Caco-2 (cell line): ENCODE data around the gene ZNF710. TPM values are rescaled to one million over a fixed set of nuclear protein-coding genes. Genes with fewer than 3 reads are reported as not detected.

Experiments used
- BruUV-seq: library from RNA; stranded (reverse); fragments of 400-500 nt; replicated peaks from 2 replicates; lab custom pipeline; 2021; lab: Mats Ljungman, UMichigan
- CTCF ChIA-PET: fragments of 300-600 bp; sonication (Branson Sonifier 250); formaldehyde crosslinking; loops from one replicate; lab custom pipeline; 2022; ENCODE audit warnings: antibody characterized with exemption; lab: Charles Lee
- POLR2A ChIA-PET: fragments of 300-600 bp; sonication (Branson Sonifier 250); formaldehyde crosslinking; loops from one replicate; lab custom pipeline; 2022; ENCODE audit warnings: antibody characterized with exemption; lab: Charles Lee
- DNase-seq, 2 experiments: peaks; one replicate each; pipeline versions ENCODE4 v3.0.0 to v3.0.0-alpha.2; 2020 to 2022
- H3K27me3 ChIP-seq: replicated peaks from 2 replicates; pipeline ENCODE4 v1.6.0; 2011; ENCODE audit warnings: low read length; ENCODE audit not compliant: control insufficient read depth, insufficient read depth
- H3K36me3 ChIP-seq: 2 replicates; pipeline ENCODE4 v1.5.1; 2011; ENCODE audit warnings: low read length; ENCODE audit not compliant: control insufficient read depth, insufficient read depth
- H3K4me1 ChIP-seq: fragments of 250-450 bp; sonication (Bioruptor Pico); 2 replicates; pipeline ENCODE4 v1.5.1; 2020; ENCODE audit warnings: mild to moderate bottlenecking
- H3K4me3 ChIP-seq: 2 replicates; pipeline ENCODE4 v1.5.1; 2011; ENCODE audit warnings: low read depth, mild to moderate bottlenecking, control low read depth, low read length
- H3K9me3 ChIP-seq: fragments of 250-450 bp; sonication (Bioruptor Pico); 2 replicates; pipeline ENCODE4 v1.5.1; 2020; ENCODE audit warnings: mild to moderate bottlenecking, moderate library complexity
- H3K27ac Mint-ChIP-seq: one replicate; pipeline ENCODE4 v1.8.0; 2022; ENCODE audit warnings: mixed read lengths; ENCODE audit not compliant: unreplicated experiment
- H3K27me3 Mint-ChIP-seq: one replicate; pipeline ENCODE4 v1.8.0; 2022; ENCODE audit warnings: mixed read lengths; ENCODE audit not compliant: insufficient read depth, unreplicated experiment
- H3K36me3 Mint-ChIP-seq: one replicate; pipeline ENCODE4 v1.8.0; 2022; ENCODE audit warnings: mild to moderate bottlenecking, mixed read lengths; ENCODE audit not compliant: insufficient read depth, unreplicated experiment
- H3K4me1 Mint-ChIP-seq: one replicate; pipeline ENCODE4 v1.8.0; 2022; ENCODE audit warnings: low read depth, mixed read lengths; ENCODE audit not compliant: unreplicated experiment
- H3K4me3 Mint-ChIP-seq: one replicate; pipeline ENCODE4 v1.8.0; 2022; ENCODE audit warnings: mild to moderate bottlenecking, moderate library complexity, mixed read lengths; ENCODE audit not compliant: unreplicated experiment
- H3K9me3 Mint-ChIP-seq: one replicate; pipeline ENCODE4 v1.8.0; 2022; ENCODE audit warnings: mixed read lengths; ENCODE audit not compliant: unreplicated experiment
- CTCF ChIP-seq, 2 experiments: fragments of 200-600 bp in 1 of 2; IDR thresholded peaks; 1 replicate in 1 of 2; 2 replicates in 1 of 2; pipeline versions ENCODE4 v1.5.1 to v1.8.0; 2011 to 2022; ENCODE audit warnings: antibody characterized with exemption in 1 of 2, control low read depth in 1 of 2, inconsistent platforms in 1 of 2, low read depth in 1 of 2, low read length in 1 of 2, mild to moderate bottlenecking in 1 of 2, moderate library complexity in 1 of 2; ENCODE audit not compliant: insufficient read depth in 1 of 2, severe bottlenecking in 1 of 2, unreplicated experiment in 1 of 2
- intact Hi-C: fragments of 100-400 bp; cut with micrococcal nuclease; formaldehyde crosslinking; loops from one replicate; pipeline ENCODE4 v1.10.0; 2022; ENCODE audit not compliant: unreplicated experiment
- total RNA-seq: library from RNA; stranded (reverse); gene quantifications from 2 replicates; pipeline ENCODE4 v1.2.3, GENCODE V29; 2022

The ZNF710 gene
- total RNA-seq, 1 experiment from 2014 or later, result 21.4 TPM

DNA sequence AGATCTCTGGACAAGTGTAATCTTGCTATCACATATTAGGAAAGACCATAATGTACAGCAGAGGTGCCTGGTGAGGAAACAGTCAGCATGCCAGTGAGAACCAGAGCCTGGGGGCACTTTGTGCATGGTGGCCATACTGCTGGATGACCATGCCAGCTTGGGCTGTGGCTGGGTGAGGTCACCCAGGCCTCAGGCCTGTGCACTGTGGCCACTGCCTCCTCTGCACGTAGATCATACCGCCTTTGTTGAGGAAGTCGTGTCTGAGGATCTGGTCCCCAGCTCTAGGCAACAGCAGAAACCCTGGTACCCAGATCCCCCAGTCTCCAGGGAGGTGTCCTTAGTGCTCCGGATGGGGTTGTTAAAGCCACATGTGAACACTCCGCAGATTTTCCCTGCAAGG is 38.9 kb downstream of the ZNF710 start:
- no TSS peak for BruUV-seq
- peaks cover 8% of the 10 kb centered on the region for H3K36me3 Mint-ChIP-seq
- Histone ChIP-seq H3K9me3 (no peaks in the 10 kb centered on the region), H3K4me3 (no peak overlapping the region), H3K27me3 (no peaks in the 10 kb centered on the region), H3K36me3 (no peaks in the 10 kb centered on the region; the same call in 1 of the 2 replicates), H3K4me1 (peaks cover 9% of the 10 kb centered on the region)
- no peak overlapping the region for H3K27ac Mint-ChIP-seq
- TF ChIP-seq CTCF (IDR thresholded peaks at IDR 0.05; ENCODE audit: insufficient read depth in 1 of 2, low read depth in 1 of 2, low read length in 1 of 2, severe bottlenecking in 1 of 2, unreplicated experiment in 1 of 2), result no peak
- intact Hi-C loops, result loop anchor here (5.0 kb wide), 1 partner anchor 43 kb away; no protein-coding TSS in a partner anchor
- ChIA-PET CTCF (no interaction called here), POLR2A (no interaction called here)
- H3K4me3 Mint-ChIP-seq, result no peak overlapping the region
- H3K27me3 Mint-ChIP-seq, result no peaks in the 10 kb centered on the region
- no peaks in the 10 kb centered on the region for H3K9me3 Mint-ChIP-seq
- no peak for DNase-seq
- H3K4me1 Mint-ChIP-seq, result peaks cover 13% of the 10 kb centered on the region

GRCh38 chr15:90040618-90041017 is 39.5 kb downstream of the ZNF710 start:
- Histone ChIP-seq H3K9me3 (no peaks in the 10 kb centered on the region), H3K4me1 (peaks cover 3% of the 10 kb centered on the region), H3K4me3 (no peak overlapping the region), H3K27me3 (no peaks in the 10 kb centered on the region), H3K36me3 (no peaks in the 10 kb centered on the region; the same call in 1 of the 2 replicates)
- DNase-seq, result no peak
- Mint-ChIP-seq H3K4me1 (peaks cover 13% of the 10 kb centered on the region), H3K9me3 (no peaks in the 10 kb centered on the region), H3K27ac (no peak overlapping the region), H3K36me3 (peaks cover 8% of the 10 kb centered on the region), H3K27me3 (no peaks in the 10 kb centered on the region), H3K4me3 (no peak overlapping the region)
- CTCF ChIA-PET, result no interaction called here
- BruUV-seq, result no TSS peak
- POLR2A ChIA-PET, result no interaction called here
- no peak for TF ChIP-seq CTCF (IDR thresholded peaks at IDR 0.05; ENCODE audit: insufficient read depth in 1 of 2, low read depth in 1 of 2, low read length in 1 of 2, severe bottlenecking in 1 of 2, unreplicated experiment in 1 of 2)
- intact Hi-C loops, result no loop called here

- POLR2A ChIA-PET, result no interaction called here
- Mint-ChIP-seq H3K27me3 (no peaks in the 10 kb centered on the region), H3K9me3 (no peaks in the 10 kb centered on the region), H3K4me3 (no peak overlapping the region), H3K4me1 (peaks cover 12% of the 10 kb centered on the region), H3K36me3 (peaks cover 8% of the 10 kb centered on the region), H3K27ac (no peak overlapping the region)
- H3K4me1 ChIP-seq, result no peaks in the 10 kb centered on the region
- no peaks in the 10 kb centered on the region; the same call in 1 of the 2 replicates for H3K36me3 ChIP-seq
- intact Hi-C loops, result no loop called here
- H3K27me3 ChIP-seq, result no peaks in the 10 kb centered on the region
- no peak overlapping the region for H3K4me3 ChIP-seq
- no peaks in the 10 kb centered on the region for H3K9me3 ChIP-seq
- no TSS peak for BruUV-seq
- TF ChIP-seq CTCF (IDR thresholded peaks at IDR 0.05; ENCODE audit: insufficient read depth in 1 of 2, low read depth in 1 of 2, low read length in 1 of 2, severe bottlenecking in 1 of 2, unreplicated experiment in 1 of 2), result no peak
- CTCF ChIA-PET, result interaction anchor here (0.6 kb wide), 1 partner anchor 675 kb away, joined by 4 read pairs; the partner anchor contains the start of gene BLM
- no peak for DNase-seq
Observed at GRCh38 chr15:90042356-90042755, 41.2 kb downstream of the ZNF710 start.
